ENCODE results near the gene PRRG2. TPM values are rescaled to one million over a fixed set of nuclear protein-coding genes. Genes with fewer than 3 reads are reported as not detected.

Gene PRRG2
- total and polyA plus RNA-seq, 3 donors from 2014 or later: 0.71 to 3.0 (median 1.9) TPM

DNA sequence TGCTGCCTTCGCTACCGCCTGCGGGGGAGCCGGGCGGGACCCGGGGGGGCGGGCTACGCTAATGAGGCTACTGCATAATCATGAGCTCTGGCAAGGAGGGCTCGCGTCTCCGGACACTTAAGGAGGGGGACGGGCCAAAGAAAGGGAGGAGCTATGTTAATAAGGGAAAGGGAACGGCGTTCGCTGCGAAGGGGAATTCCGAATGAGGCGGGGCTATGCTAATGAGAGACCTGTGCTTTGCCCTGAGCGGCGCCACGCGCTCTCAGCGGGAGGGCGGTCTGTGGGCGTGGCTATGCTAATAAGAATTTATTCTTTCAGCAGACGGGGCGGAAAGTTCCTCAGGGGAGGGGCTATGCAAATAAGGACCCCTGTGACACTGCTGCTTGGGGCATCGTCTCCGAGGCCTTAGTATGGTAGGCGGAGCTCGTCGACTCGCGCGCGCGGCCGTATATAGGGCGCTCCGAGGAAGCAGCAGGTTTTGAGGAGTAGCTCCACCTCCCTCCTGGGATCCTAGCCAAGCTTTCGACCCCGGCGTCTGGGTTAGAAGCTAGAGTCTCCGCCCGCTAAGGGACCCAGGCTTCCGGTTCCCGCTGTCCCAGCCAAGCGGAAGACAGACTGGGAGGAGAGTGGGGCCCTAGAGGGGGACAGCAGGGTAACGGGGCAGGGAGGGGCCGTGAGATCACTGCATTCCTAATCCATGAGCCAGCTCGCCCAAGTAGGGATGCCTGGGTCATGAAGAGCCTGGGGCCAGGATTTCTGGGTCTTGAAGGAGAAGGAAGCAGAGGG is 59.2 kb downstream of the PRRG2 start, which contains the start of gene RRAS:
Gene RRAS (minus strand): TSS at position 31 of the 786 bp plus-strand sequence. CDS start 45 bp downstream, outside the sequence.
- no peaks in the 10 kb centered on the region for H3K36me3 ChIP-seq (ENCODE audit: low read depth, missing control alignments)
- H3K27ac ChIP-seq: peak within 1 kb of the TSS; percentile 98 to 99
- H3K4me3 ChIP-seq: peak within 1 kb of the TSS; percentile 82 to 84
- intact Hi-C loops (cut with DNase I; ENCODE audit: low total_unique reads): no loop called here
- TF ChIP-seq, protein P1, sequence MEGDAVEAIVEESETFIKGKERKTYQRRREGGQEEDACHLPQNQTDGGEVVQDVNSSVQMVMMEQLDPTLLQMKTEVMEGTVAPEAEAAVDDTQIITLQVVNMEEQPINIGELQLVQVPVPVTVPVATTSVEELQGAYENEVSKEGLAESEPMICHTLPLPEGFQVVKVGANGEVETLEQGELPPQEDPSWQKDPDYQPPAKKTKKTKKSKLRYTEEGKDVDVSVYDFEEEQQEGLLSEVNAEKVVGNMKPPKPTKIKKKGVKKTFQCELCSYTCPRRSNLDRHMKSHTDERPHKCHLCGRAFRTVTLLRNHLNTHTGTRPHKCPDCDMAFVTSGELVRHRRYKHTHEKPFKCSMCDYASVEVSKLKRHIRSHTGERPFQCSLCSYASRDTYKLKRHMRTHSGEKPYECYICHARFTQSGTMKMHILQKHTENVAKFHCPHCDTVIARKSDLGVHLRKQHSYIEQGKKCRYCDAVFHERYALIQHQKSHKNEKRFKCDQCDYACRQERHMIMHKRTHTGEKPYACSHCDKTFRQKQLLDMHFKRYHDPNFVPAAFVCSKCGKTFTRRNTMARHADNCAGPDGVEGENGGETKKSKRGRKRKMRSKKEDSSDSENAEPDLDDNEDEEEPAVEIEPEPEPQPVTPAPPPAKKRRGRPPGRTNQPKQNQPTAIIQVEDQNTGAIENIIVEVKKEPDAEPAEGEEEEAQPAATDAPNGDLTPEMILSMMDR (IDR thresholded peaks at IDR 0.05): no peak
- peak; percentile 49 for TF ChIP-seq POLR2A (IDR thresholded peaks at IDR 0.05)
- WGBS, 2 donors: 0% methylated on average over 30 to 47 of the region's 51 CpGs
- H3K27me3 ChIP-seq: no peaks in the 10 kb centered on the region
- peaks cover 48% of the 10 kb centered on the region for H3K4me1 ChIP-seq
- H3K9me3 ChIP-seq: no peaks in the 10 kb centered on the region
- peak; percentile 100 for DNase-seq

Small RNA genes within 50 kb of the gene (small RNA-seq; reads per million reads assigned to genes)
- gene RF00019: 0 reads per million in 2 donors

Other genes with a start within 250 kb of the PRRG2 start
- 10 to 100 TPM; 12.6 to 16.2 TPM for gene CD37, start 245.9 kb upstream of the PRRG2 start, total RNA-seq
- 23.2 TPM for gene CD37, start 245.9 kb upstream of the PRRG2 start, polyA plus RNA-seq (ENCODE audit: insufficient read depth, low read depth, low replicate concordance)
- gene TEAD2, start 218.9 kb upstream of the PRRG2 start, total RNA-seq: 10 to 100 TPM; 12.6 to 20.8 TPM
- 29.6 TPM for gene TEAD2, start 218.9 kb upstream of the PRRG2 start, polyA plus RNA-seq (ENCODE audit: insufficient read depth, low read depth, low replicate concordance)
- 100 to 1,000 TPM; 145 to 190 TPM for gene DKKL1, start 217.4 kb upstream of the PRRG2 start, total RNA-seq
- 487 TPM for gene DKKL1, start 217.4 kb upstream of the PRRG2 start, polyA plus RNA-seq (ENCODE audit: insufficient read depth, low read depth, low replicate concordance)
- gene KASH5, start 193.1 kb upstream of the PRRG2 start, total RNA-seq: 100 to 1,000 TPM in 1 of 2 donors, 10 to 100 TPM in 1; 72.8 to 102 TPM
- gene KASH5, start 193.1 kb upstream of the PRRG2 start, polyA plus RNA-seq (ENCODE audit: insufficient read depth, low read depth, low replicate concordance): 121 TPM
- gene PTH2, start 157.9 kb upstream of the PRRG2 start, total RNA-seq: not detected
- gene PTH2, start 157.9 kb upstream of the PRRG2 start, polyA plus RNA-seq (ENCODE audit: insufficient read depth, low read depth, low replicate concordance): not detected
- under 1 TPM; 0.24 to 0.62 TPM for gene GFY, start 155.9 kb upstream of the PRRG2 start, total RNA-seq
- 0.80 TPM for gene GFY, start 155.9 kb upstream of the PRRG2 start, polyA plus RNA-seq (ENCODE audit: insufficient read depth, low read depth, low replicate concordance)
- 1 to 10 TPM; 2.2 to 2.7 TPM for gene SLC17A7, start 139.8 kb upstream of the PRRG2 start, total RNA-seq
- 3.2 TPM for gene SLC17A7, start 139.8 kb upstream of the PRRG2 start, polyA plus RNA-seq (ENCODE audit: insufficient read depth, low read depth, low replicate concordance)
- gene PIH1D1, start 129.5 kb upstream of the PRRG2 start, total RNA-seq: 10 to 100 TPM; 45.9 to 49.6 TPM
- 55.3 TPM for gene PIH1D1, start 129.5 kb upstream of the PRRG2 start, polyA plus RNA-seq (ENCODE audit: insufficient read depth, low read depth, low replicate concordance)
- 10 to 100 TPM; 22.4 to 24.7 TPM for gene ALDH16A1, start 128.1 kb upstream of the PRRG2 start, total RNA-seq
- 8.5 TPM for gene ALDH16A1, start 128.1 kb upstream of the PRRG2 start, polyA plus RNA-seq (ENCODE audit: insufficient read depth, low read depth, low replicate concordance)
- gene FLT3LG, start 107.1 kb upstream of the PRRG2 start, total RNA-seq: 1 to 10 TPM; 3.0 to 4.6 TPM
- gene FLT3LG, start 107.1 kb upstream of the PRRG2 start, polyA plus RNA-seq (ENCODE audit: insufficient read depth, low read depth, low replicate concordance): 7.1 TPM
- gene RPL13A, start 93.7 kb upstream of the PRRG2 start, total RNA-seq: 1,000 to 10,000 TPM; 1,063 to 1,721 TPM
- gene RPL13A, start 93.7 kb upstream of the PRRG2 start, polyA plus RNA-seq (ENCODE audit: insufficient read depth, low read depth, low replicate concordance): 1,193 TPM
- gene RPS11, start 84.9 kb upstream of the PRRG2 start, total RNA-seq: 1,000 to 10,000 TPM; 1,958 to 3,437 TPM
- gene RPS11, start 84.9 kb upstream of the PRRG2 start, polyA plus RNA-seq (ENCODE audit: insufficient read depth, low read depth, low replicate concordance): 2,108 TPM
- gene FCGRT, start 68.7 kb upstream of the PRRG2 start, total RNA-seq: 10 to 100 TPM; 52.8 to 76.9 TPM
- gene FCGRT, start 68.7 kb upstream of the PRRG2 start, polyA plus RNA-seq (ENCODE audit: insufficient read depth, low read depth, low replicate concordance): 130 TPM
- gene RCN3, start 53.3 kb upstream of the PRRG2 start, total RNA-seq: 10 to 100 TPM; 19.9 TPM
- gene RCN3, start 53.3 kb upstream of the PRRG2 start, polyA plus RNA-seq (ENCODE audit: insufficient read depth, low read depth, low replicate concordance): 42.1 TPM
- 100 to 1,000 TPM; 145 to 151 TPM for gene NOSIP, start 760 bp upstream of the PRRG2 start, total RNA-seq
- gene NOSIP, start 760 bp upstream of the PRRG2 start, polyA plus RNA-seq (ENCODE audit: insufficient read depth, low read depth, low replicate concordance): 241 TPM
- 10 to 100 TPM; 32.8 to 33.1 TPM for gene PRR12, start 9.9 kb downstream of the PRRG2 start, total RNA-seq
- 15.7 TPM for gene PRR12, start 9.9 kb downstream of the PRRG2 start, polyA plus RNA-seq (ENCODE audit: insufficient read depth, low read depth, low replicate concordance)
- gene RRAS, start 58.8 kb downstream of the PRRG2 start, total RNA-seq: 10 to 100 TPM; 39.3 to 41.5 TPM
- gene RRAS, start 58.8 kb downstream of the PRRG2 start, polyA plus RNA-seq (ENCODE audit: insufficient read depth, low read depth, low replicate concordance): 69.2 TPM
- gene SCAF1, start 60.9 kb downstream of the PRRG2 start, total RNA-seq: 10 to 100 TPM; 70.8 to 78.1 TPM
- 51.4 TPM for gene SCAF1, start 60.9 kb downstream of the PRRG2 start, polyA plus RNA-seq (ENCODE audit: insufficient read depth, low read depth, low replicate concordance)
- gene IRF3, start 84.5 kb downstream of the PRRG2 start, total RNA-seq: 10 to 100 TPM; 50.1 to 51.6 TPM
- 34.9 TPM for gene IRF3, start 84.5 kb downstream of the PRRG2 start, polyA plus RNA-seq (ENCODE audit: insufficient read depth, low read depth, low replicate concordance)
- gene BCL2L12, start 84.6 kb downstream of the PRRG2 start, total RNA-seq: 10 to 100 TPM; 11.3 to 19.3 TPM
- gene BCL2L12, start 84.6 kb downstream of the PRRG2 start, polyA plus RNA-seq (ENCODE audit: insufficient read depth, low read depth, low replicate concordance): 17.3 TPM
- 100 to 1,000 TPM; 192 to 272 TPM for gene PRMT1, start 96.0 kb downstream of the PRRG2 start, total RNA-seq
- gene PRMT1, start 96.0 kb downstream of the PRRG2 start, polyA plus RNA-seq (ENCODE audit: insufficient read depth, low read depth, low replicate concordance): 201 TPM
- 1 to 10 TPM; 2.9 to 5.0 TPM for gene ADM5, start 108.3 kb downstream of the PRRG2 start, total RNA-seq
- gene ADM5, start 108.3 kb downstream of the PRRG2 start, polyA plus RNA-seq (ENCODE audit: insufficient read depth, low read depth, low replicate concordance): 2.2 TPM
- gene CPT1C, start 109.8 kb downstream of the PRRG2 start, total RNA-seq: 1 to 10 TPM; 8.8 to 9.8 TPM
- 17.1 TPM for gene CPT1C, start 109.8 kb downstream of the PRRG2 start, polyA plus RNA-seq (ENCODE audit: insufficient read depth, low read depth, low replicate concordance)
- gene TSKS, start 182.0 kb downstream of the PRRG2 start, total RNA-seq: 100 to 1,000 TPM in 1 of 2 donors, 10 to 100 TPM in 1; 65.3 to 101 TPM
- 137 TPM for gene TSKS, start 182.0 kb downstream of the PRRG2 start, polyA plus RNA-seq (ENCODE audit: insufficient read depth, low read depth, low replicate concordance)
- gene AP2A1, start 185.7 kb downstream of the PRRG2 start, total RNA-seq: 100 to 1,000 TPM; 301 to 358 TPM
- gene AP2A1, start 185.7 kb downstream of the PRRG2 start, polyA plus RNA-seq (ENCODE audit: insufficient read depth, low read depth, low replicate concordance): 226 TPM
- 100 to 1,000 TPM in 1 of 2 donors, 10 to 100 TPM in 1; 56.0 to 101 TPM for gene FUZ, start 232.0 kb downstream of the PRRG2 start, total RNA-seq
- gene FUZ, start 232.0 kb downstream of the PRRG2 start, polyA plus RNA-seq (ENCODE audit: insufficient read depth, low read depth, low replicate concordance): 98.0 TPM
- 100 to 1,000 TPM; 244 to 246 TPM for gene MED25, start 237.0 kb downstream of the PRRG2 start, total RNA-seq
- 156 TPM for gene MED25, start 237.0 kb downstream of the PRRG2 start, polyA plus RNA-seq (ENCODE audit: insufficient read depth, low read depth, low replicate concordance)

All from testis (tissue), 3 donors.